Medulla oblongata (tissue), 1 donor: ENCODE results near the gene GIMAP7.
"Not testable (repeated sequence)": the region's sequence is repeated elsewhere in the genome, so short reads cannot be mapped to it uniquely, and the experiment has no call there.

ENCODE experiments used
- DNase-seq: peaks from one replicate; pipeline ENCODE4 v3.0.0-alpha.2; 2015; ENCODE audit errors: extremely low spot score

GIMAP7 gene

DNA sequence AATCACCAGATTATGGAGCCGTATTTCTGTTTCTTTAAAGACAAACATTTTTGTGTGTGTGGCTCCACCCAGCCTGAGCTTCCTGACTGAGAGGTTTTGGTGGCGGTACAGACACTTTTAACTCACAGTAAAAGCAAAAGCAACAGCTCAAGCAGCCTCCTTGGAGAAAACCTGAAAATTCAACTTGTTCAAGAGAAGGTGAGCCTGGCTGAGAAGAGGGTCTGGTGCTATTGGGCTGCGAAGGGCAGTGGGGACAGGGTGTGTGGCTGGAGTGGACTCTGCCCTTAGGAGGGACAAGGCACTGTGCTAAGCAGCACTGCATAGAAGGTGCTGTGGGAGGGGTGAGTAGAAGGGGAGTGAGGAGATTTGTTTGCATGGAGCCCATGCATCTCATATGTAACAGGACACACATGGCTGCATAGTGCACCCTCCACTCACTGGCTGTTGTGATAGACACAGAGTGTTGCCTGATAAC lies at the start of gene GIMAP7:
Gene GIMAP7 (plus strand): TSS at position 125 of the 475 bp plus-strand sequence. CDS start 5,103 bp downstream, outside the sequence.
- DNase-seq: peak; percentile 10

DNA sequence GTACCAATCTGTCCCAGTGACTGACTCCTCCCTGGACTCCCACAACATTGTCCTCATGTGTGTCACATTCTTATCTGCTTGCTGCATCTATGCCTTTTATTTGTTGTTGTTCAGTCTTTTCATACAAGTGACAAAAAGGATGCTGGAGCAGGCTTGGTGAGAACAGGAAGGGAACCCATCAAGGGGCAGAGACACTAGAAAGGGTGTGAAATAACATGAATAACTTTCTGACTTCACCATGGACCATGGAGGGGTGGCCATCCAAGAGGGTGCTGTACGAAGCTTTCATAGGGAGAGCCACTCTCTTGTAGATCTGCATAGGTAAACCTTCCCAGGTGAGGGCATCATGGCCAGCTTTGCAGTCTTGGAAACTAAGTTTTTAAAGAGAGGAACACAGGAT lies 49.7 kb upstream of the GIMAP7 start:
- no peak for DNase-seq

DNA sequence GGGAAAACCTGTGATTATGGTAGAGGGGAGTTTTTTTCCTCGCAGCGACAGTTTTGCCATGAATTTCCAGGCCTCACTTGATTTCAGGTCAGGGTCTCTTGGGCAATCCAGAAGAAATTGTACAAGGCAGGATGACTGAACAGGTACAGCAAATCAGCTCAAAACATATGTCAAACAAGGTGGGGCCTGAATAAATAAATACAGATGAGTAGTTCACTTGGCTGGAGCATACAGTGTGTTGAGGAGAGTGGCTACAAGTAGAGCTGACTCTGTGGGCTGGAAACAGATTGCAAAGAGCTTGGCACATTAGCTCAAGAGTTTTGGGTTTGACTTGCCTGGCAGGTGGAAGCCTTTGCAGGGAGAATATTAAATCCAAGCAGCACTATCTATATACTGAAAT lies 49.3 kb upstream of the GIMAP7 start:
- no peak for DNase-seq

DNA sequence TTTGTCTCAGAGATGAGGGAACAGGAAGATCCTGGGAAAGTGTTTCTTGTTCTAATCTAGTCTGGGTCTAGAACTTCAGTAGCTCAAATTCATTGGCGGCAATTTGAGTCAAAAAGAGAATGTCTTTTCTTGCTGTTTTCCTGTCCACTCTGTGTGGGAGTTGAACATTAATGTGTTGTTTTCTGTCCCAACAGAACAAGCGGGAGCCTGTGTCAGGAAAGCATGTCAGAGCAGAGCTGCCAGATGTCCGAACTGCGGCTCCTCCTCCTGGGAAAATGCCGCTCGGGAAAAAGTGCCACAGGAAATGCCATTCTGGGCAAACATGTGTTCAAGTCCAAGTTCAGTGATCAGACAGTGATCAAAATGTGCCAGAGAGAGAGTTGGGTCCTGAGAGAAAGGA lies 48.2 kb upstream of the GIMAP7 start:
- DNase-seq: peak; percentile 15

DNA sequence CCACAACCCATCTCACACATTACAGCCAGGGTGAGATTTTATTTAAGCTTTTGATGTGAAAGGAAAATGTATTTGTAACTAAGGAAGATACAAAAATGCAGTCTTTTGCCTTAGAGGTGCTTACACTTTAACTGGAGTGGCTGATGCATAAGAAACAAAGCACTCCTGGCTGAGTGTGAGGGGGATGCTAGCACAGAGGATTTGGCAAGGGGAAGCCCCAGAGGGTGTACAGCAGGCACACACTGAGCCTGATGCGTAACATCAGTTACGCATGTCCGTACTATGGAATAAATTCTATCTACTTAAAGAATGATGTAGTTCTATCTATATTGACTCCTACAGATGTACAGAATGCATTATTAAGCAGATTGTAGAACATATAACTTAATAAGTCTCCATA lies 46.4 kb upstream of the GIMAP7 start:
- no peak for DNase-seq

DNA sequence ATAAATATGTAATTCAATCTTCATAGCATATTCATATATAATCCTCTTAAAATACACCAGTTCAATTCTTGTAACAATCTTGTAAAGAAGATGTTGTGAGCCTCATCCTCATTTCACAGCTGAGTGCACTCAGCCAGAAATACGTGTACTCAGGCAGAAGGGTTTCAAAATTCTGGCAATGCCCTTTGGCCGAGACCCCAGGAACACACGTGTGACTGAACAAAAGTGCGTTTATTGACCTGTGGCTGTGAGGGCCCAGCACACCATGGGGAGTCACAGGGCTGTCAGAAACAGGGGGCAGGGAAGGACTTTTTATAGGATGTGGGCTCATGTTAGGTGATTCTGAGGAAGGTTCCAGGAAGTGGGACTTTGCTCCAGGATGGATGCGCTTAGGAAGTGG lies 42.8 kb upstream of the GIMAP7 start:
- DNase-seq: no peak

DNA sequence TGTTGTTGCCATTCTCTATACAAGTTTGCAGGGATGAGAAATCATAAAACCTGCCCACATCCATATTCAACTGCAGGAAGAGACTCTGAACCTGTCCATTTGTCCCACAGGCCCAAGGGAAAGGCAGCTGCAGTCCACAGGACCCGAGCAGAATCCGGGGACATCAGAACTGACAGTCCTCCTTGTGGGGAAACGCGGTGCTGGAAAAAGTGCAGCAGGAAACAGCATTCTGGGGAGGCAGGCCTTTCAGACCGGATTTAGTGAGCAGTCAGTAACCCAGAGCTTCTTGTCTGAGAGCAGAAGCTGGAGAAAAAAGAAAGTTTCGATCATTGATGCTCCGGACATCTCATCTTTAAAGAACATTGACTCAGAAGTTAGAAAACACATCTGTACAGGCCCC lies 40.8 kb upstream of the GIMAP7 start:
- DNase-seq: no peak

DNA sequence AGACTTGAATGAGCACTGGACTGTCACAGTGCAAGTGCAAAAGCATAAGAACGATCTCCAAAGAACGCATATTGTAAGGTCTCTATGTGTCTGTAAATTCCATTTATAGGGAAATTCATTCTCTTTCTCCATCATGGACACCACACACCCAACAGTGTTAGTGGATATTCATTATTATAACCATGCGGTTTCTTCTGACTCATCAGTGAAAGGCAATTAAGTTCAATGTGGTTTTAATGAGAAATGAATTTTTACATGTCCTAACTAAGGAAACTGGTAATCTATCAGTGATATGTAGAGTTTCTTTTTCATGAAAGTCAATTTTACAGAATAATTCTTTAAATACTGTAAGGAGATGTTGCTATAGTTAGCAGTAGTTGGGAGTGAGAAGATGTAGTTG lies 38.4 kb upstream of the GIMAP7 start:
- DNase-seq: no peak

DNA sequence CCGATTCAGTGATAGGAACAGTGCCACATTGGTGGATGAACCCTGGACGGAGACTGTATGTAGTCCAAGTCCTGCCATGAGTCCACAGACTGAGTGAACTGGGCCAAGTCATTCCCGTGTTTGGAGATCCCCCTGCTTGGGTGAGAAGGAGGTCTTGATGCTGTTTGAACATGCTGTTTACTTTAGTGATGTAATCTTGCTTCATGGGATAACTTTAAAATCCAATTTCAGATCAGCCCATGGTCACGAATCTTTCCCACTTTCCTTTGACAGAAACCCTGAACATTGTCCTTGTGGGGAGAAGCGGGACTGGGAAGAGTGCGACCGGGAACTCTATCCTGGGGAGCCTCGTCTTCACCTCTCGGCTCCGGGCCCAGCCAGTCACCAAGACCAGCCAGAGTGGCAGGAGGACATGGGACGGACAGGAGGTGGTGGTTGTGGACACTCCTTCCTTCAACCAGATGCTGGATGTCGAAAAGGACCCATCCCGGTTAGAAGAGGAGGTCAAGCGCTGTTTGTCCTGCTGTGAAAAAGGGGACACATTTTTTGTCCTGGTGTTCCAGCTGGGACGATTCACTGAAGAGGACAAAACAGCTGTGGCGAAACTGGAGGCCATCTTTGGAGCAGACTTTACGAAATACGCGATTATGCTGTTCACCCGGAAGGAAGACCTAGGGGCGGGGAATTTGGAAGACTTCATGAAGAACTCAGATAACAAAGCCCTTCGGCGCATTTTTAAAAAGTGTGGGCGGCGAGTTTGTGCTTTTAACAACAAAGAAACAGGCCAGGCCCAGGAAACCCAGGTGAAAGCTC lies 37.6 kb upstream of the GIMAP7 start:
- DNase-seq: no peak

DNA sequence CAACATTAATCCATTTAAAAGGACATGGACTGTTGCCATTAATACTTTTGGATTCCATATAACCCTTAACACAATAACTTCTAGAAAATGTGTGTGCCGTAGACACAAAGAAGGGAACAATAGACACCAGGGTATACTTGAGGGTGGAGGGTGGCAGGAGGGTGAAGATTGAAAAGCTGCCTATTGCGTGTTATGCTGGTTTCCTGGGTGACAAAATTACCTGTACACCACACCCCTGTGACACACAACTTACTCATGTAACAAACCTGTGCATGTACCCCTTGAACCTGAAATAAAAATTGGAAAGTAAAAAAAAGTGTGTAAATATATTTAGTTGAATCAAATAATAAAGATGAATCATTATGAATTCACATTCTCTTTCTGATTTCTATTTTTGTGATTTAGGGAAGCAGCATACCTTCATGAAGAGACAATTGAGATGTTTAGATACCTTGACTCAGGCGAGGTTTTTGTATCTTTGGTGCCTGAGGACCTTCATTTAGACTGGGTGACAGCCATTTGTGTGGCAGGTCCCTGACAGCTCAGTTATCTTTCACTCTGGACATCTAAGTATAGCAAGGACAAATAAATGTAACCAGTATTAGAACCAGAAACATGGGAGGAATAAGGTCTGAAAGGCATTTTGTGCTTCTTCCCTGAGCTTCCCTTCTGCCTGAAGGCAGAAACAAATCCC lies 35.5 kb upstream of the GIMAP7 start:
- DNase-seq: no peak

DNA sequence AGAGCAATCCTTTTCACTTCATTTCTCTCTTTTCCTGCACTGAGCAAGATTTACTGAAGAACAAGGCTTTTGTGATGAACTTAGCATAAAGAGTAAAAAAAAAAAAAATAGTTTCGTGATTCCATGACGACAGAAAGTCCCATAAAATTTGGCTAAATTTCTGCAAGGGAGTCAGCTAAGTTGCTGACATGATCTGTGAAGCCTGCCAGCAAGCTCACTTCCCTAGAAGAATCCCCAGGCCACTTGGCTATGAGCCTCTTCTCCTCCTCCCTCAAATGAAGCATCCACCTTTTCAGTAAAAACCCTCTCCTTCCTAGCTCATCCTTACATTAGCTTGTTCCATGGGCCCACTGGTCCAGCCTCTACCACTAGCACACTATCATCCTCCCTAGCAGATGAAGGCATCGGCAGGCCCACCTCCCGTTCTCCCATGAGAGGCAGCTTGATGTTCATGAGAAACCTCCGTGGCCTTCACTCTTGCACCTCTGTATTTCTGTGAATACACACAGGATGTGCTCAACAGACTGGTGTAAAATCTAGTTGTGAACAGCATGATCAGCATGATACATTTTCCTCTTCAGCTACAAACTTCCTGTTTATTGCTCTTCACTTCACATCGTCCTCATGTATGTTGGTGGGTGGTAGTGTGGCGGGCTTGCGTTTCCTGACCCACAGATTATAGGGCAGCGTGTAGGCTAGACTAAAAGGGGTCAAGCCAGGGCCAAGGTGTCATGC lies 33.3 kb upstream of the GIMAP7 start:
- DNase-seq: no peak

DNA sequence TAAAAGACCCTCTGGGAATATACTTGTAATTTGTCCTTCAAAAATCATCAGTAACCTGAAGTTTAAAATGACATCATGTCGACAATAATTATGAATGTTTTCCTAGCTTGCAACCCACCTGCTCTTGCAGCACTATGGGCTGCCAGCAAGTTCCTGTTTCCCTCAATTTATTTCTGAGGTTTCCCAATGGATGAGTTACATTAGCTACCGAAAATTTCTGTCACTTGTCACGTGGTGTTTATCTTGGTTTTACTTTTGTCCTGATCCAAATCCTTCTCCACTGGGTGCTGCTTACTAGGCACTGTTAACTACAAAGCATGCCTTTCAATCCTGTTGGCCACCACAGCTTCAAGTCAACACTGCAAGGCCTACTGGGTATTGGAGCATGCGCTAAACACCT lies 32.8 kb upstream of the GIMAP7 start:
- DNase-seq: no peak

DNA sequence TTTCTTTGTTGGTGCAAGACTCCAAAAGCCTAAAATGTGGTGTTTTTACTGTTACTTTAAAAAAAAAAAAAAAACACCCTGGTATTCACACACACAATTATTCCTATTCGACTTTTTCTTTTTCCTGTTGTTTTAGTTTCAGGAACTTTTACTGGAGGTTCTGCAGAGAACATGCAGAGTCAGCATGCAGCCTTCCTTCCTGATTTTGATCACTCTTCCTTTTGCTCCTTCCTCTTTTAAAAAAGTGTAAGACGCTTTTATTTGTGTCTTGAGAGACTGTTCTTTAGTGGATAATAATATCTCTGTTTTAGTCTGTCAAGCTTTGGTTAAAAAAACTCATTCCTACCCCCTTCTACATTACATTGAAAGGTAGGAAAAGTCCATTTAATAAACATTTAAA lies 31.2 kb upstream of the GIMAP7 start:
- DNase-seq: peak; percentile 67

DNA sequence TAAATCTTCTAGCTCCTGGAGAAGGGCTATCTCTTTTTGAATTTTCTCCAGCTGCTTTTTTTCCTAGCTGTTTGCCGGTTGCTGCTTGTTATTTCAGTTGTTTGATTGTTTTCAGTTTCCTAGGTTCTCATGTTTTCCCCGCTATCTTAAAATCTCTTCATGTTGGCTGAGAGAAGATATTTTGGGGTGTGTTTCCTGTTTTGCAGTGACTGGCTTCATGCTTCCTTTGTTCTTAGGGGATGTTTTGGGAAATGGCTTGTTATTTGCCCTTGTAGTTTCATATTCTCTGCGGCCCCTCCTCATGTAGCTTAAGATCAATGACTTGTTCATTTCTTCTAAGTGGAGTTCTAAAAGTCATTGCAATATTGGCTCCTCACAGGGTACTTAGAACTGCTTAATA lies 30.6 kb upstream of the GIMAP7 start:
- peak; percentile 12 for DNase-seq

DNA sequence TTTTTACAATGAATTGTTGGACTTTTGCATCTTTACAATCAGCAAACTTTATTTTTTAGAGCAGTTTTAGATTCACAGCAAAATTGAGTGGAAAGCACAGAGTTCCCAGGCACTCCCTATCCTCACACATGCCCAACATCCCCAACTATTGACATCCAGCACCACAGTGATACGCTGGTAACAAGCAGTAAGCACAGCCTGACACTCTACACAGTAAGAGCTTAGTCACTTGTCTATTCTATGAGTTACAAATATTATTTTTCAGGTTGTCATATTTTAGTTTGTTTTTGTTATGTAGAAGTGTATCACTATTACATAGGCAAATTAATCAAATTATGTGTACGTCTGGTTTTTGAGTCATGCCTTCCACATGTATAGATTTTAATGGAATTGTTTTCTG lies 27.0 kb upstream of the GIMAP7 start:
- DNase-seq: no peak

DNA sequence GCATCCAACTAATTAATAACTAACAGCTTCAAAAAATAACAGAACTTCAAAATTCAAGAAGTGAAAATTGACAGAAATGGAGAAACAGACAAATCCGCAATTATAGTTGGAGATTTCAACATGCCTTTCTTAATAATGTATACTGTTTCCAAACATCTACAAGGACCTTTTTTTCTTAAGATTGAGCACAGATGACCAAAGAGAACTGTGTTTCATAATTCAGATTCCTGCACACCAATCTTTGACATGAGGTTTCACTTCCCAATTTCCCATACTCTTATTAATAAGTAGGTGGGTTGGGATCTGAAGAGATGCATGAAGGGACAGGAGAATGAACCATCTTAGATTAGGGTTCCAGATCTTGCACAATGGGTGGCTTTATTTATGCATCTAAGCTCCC lies 24.9 kb upstream of the GIMAP7 start:
- no peak for DNase-seq

DNA sequence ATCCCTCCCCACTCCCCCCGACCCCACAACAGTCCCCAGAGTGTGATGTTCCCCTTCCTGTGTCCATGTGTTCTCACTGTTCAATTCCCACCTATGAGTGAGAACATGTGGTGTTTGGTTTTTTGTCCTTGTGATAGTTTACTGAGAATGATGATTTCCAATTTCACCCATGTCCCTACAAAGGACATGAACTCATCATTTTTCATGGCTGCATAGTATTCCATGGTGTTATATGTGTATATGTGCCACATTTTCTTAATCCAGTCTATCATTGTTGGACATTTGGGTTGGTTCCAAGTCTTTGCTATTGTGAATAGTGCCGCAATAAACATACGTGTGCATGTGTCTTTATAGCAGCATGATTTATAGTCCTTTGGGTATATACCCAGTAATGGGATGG lies 21.2 kb upstream of the GIMAP7 start:
- not testable (repeated sequence) for DNase-seq

DNA sequence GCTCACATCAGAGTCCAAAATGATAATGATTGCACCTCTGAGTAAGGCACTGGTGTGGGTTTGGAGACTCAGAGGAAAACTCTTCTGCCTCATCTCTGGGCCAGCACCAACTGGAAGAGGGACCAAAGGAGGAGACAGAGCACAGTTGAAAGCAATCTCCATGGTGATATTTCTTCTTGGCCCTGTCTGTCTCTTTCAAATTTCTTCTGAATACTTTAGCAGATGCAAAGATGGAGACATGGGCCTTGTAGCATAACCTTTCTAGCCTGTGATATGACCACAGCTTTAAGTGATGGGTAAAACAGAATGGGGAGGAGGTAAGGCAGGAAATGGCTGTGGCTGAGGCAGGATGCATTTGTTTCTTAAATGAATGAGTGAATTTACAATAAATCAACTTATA lies 12.2 kb upstream of the GIMAP7 start:
- no peak for DNase-seq

DNA sequence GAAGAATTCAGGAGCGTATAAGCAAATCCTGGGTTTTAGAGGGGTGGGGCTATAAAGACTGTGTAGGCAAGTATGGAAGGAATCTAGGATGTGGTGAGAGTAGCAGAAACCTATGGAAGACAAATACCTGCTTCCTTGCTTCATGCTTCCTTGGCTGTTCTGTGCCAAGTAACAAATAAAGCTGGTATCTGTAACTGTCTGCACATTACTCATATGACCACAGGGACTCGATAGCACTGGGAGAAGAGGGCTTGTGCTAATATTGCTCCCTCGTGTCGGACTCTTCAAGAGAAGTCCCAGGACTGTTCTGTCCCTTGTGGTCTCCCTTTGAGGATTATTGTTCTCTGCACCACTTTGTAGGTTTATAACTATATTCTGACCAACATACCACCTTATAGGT lies 11.5 kb upstream of the GIMAP7 start:
- DNase-seq: no peak

DNA sequence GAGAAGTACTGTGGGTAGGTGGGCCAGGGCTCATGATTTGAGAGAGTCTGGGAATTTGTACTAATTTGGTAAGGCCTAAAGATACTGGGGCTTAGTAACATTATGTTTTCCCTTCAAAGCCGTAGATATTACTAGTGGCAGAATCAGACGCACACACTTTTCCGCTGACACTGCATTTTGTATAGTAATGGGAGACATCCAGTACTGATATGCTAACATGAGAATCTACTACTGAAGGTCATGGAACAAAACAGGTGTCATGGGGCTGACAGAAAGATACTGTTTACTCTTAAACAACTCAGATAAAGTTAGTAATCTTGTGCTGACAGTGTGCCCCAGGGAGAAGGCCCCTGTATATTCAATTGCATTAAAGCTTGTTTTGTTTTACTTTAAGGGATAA lies 11.1 kb upstream of the GIMAP7 start:
- DNase-seq: no peak

DNA sequence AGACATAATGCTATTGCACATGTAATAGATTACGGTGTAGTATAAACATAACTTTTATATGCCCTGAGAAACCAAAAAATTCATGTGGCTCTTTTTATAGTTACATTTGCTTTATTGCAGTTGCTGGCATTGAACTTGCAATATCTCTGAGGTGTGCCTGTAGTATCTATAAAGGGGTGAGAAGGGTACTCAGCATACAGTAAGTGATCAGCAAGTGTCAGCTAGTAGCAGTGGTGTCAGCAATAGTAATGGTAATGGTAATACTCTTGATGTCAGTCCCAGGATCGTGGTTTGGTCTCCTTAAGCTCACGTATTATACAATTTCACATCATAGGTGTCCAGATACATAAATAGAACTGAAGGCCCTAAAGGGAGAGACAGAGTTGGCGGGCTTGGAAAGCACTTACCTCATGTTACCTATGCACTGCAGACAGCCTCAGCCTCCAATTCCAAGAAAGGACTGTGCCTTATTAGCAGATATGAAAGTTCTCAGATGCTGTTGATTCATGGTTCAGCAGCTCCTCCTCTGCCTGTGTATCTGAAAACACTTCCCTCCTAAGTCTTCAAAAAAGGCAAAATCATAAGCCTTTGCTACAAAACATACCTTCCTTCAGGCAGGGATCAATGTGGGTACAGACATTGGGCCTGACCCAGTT lies 6.6 kb upstream of the GIMAP7 start:
- DNase-seq: no peak

DNA sequence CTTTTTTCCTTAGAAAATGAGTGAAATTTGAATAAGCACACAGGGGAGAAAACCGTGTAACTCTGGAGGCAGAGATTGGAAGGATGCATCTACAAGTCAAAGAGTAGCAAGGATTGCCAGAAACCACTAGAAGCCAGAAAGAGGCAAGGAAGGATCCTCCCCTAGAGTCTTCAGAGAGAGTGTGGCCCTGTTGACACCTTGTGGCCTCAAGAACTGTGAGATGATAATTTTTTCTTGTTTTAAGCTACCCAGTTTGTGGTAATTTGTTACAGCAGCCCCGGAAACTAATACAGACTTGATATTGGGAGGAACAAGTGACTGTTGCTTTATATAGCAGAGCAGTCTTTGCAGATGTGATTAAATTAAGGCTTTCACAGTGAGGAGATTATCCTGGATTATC lies 3.6 kb upstream of the GIMAP7 start:
- DNase-seq: no peak
